Keratinocyte (primary cell): ENCODE data around the gene GLOD5.

Experiments used
- EZH2 ChIP-seq: IDR thresholded peaks from one replicate; pipeline ENCODE4 v1.6.1; 2012; ENCODE audit warnings: inconsistent platforms, mild to moderate bottlenecking, low read length, moderate library complexity
- TF ChIP-seq, protein P1 (sequence below), 3 experiments: IDR thresholded peaks in 1 of 3; conservative IDR thresholded peaks in 1 of 3; optimal IDR thresholded peaks in 1 of 3; 2 replicates in 2 of 3; 3 replicates in 1 of 3; pipeline versions ENCODE3 to v1.5.1; 2011; ENCODE audit warnings: low read length in 3 of 3, mild to moderate bottlenecking in 3 of 3, moderate library complexity in 2 of 3, control low read depth in 1 of 3, inconsistent platforms in 1 of 3; ENCODE audit not compliant: insufficient read depth in 2 of 3; ENCODE audit errors: extremely low read depth in 1 of 3

DNA sequence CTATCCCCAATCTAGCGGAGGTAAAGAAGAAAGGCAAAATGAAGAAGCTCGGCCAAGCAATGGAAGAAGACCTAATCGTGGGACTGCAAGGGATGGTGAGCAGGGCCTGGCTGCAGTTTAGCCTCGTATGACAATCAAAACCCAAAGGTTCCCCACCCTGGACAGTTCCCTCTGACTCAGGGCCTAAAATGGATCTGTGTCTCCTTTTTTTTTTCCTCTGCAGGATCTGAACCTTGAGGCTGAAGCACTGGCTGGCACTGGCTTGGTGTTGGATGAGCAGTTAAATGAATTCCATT, 41.3 kb downstream of the GLOD5 start:
- no peak for TF ChIP-seq EZH2
- TF ChIP-seq, protein P1, sequence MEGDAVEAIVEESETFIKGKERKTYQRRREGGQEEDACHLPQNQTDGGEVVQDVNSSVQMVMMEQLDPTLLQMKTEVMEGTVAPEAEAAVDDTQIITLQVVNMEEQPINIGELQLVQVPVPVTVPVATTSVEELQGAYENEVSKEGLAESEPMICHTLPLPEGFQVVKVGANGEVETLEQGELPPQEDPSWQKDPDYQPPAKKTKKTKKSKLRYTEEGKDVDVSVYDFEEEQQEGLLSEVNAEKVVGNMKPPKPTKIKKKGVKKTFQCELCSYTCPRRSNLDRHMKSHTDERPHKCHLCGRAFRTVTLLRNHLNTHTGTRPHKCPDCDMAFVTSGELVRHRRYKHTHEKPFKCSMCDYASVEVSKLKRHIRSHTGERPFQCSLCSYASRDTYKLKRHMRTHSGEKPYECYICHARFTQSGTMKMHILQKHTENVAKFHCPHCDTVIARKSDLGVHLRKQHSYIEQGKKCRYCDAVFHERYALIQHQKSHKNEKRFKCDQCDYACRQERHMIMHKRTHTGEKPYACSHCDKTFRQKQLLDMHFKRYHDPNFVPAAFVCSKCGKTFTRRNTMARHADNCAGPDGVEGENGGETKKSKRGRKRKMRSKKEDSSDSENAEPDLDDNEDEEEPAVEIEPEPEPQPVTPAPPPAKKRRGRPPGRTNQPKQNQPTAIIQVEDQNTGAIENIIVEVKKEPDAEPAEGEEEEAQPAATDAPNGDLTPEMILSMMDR (optimal IDR thresholded peaks at IDR 0.05 in 1 of 3, IDR thresholded peaks at IDR 0.05 in 1 of 3, conservative IDR thresholded peaks at IDR 0.05 in 1 of 3; ENCODE audit: extremely low read depth in 1 of 3, insufficient read depth in 2 of 3, low read length in 3 of 3) = no peak
